ENCODE data around the gene LRG1. TPM values are rescaled to one million over a fixed set of nuclear protein-coding genes. Genes with fewer than 3 reads are reported as not detected.

LRG1 gene
- total and polyA plus RNA-seq, 2 experiments from 2014 or later, result 0.66 to 0.68 TPM

DNA sequence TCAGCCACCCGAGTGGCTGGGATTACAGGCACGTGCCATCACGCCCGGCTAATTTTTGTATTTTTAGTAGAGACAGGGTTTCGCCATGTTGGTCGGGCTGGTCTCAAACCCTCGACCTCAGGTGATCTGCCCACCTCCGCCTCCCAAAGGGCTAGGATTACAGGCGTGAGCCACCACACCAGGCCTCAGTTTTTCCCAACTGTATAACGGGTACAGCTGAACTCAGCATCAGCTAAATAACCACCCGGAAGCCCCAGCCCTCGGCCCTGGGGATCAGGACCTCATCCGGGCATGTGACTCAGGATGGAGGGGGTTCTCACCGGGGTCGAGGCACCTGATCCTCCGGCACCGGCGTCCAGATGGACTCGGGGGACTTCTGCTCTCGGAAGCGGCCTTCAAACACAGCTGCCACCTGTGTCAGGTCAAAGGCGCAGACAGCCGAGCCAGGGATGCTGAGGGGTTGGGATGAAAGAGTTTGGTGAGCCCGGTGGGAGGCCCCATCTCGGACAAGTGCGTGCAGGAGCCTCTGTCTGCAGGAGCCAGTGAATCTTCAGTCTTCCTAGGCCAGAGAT lies 10.7 kb upstream of the LRG1 start:
- Histone ChIP-seq H3K27me3 (no peaks in the 10 kb centered on the region), H3K36me3 (peaks cover 43% of the 10 kb centered on the region), H3K27ac (no peak overlapping the region), H3K9me3 (ENCODE audit: low read depth) (no peaks in the 10 kb centered on the region), H3K4me3 (no peak overlapping the region), H3K4me1 (ENCODE audit: low read depth) (no peaks in the 10 kb centered on the region)
- TF ChIP-seq, protein P1, sequence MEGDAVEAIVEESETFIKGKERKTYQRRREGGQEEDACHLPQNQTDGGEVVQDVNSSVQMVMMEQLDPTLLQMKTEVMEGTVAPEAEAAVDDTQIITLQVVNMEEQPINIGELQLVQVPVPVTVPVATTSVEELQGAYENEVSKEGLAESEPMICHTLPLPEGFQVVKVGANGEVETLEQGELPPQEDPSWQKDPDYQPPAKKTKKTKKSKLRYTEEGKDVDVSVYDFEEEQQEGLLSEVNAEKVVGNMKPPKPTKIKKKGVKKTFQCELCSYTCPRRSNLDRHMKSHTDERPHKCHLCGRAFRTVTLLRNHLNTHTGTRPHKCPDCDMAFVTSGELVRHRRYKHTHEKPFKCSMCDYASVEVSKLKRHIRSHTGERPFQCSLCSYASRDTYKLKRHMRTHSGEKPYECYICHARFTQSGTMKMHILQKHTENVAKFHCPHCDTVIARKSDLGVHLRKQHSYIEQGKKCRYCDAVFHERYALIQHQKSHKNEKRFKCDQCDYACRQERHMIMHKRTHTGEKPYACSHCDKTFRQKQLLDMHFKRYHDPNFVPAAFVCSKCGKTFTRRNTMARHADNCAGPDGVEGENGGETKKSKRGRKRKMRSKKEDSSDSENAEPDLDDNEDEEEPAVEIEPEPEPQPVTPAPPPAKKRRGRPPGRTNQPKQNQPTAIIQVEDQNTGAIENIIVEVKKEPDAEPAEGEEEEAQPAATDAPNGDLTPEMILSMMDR (IDR thresholded peaks at IDR 0.05; ENCODE audit: low read depth, low read length), result no peak
- no peak for DNase-seq (ENCODE audit: low read depth in 1 of 2, low spot score in 1 of 2)

DNA sequence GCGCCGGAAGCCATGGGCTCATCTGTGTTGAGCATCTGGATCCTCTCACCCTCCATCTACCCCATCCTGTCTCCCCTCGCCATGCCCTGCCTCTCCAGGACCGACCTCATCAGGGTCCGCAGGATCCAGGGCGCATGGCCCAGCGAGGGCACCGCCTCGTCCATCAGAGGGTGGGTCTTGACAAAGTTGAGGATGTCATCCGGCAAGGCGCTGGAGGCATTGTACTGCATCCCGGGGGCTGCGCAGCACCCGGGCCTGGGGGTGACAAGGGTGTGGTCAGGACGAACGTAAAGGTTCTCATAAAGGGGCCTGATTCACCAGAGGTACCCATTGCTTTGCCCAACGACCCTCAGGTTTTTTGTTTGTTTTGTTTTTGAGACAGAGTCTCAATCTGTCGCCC lies 10.2 kb upstream of the LRG1 start:
- Histone ChIP-seq H3K9me3 (ENCODE audit: low read depth) (no peaks in the 10 kb centered on the region), H3K27ac (no peak overlapping the region), H3K4me1 (ENCODE audit: low read depth) (no peaks in the 10 kb centered on the region), H3K36me3 (peaks cover 39% of the 10 kb centered on the region), H3K4me3 (no peak overlapping the region), H3K27me3 (no peaks in the 10 kb centered on the region)
- TF ChIP-seq, protein P1 (IDR thresholded peaks at IDR 0.05; ENCODE audit: low read depth, low read length), result no peak
- no peak for DNase-seq (ENCODE audit: low read depth in 1 of 2, low spot score in 1 of 2)

DNA sequence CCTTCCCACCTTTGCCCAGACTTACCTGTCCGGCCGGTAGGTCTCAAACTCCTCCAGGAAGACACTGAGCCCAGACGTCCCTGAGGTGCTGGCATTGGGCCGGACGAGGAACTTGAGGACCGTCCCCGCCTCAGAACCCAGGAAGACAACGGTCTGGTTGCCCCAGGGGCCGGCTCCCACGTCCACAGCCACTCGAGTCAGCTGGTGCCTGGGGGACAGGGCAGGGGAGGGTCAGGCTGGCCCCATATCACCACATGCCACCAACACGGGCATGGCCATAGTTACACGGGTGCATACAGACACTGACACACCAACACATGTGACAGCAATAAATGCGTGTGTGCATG lies 8.4 kb upstream of the LRG1 start:
- peaks cover 29% of the 10 kb centered on the region for H3K36me3 ChIP-seq
- H3K9me3 ChIP-seq (ENCODE audit: low read depth), result no peaks in the 10 kb centered on the region
- TF ChIP-seq, protein P1 (IDR thresholded peaks at IDR 0.05; ENCODE audit: low read depth, low read length), result no peak
- H3K4me1 ChIP-seq (ENCODE audit: low read depth), result no peaks in the 10 kb centered on the region
- no peak overlapping the region for H3K27ac ChIP-seq
- no peak for DNase-seq (ENCODE audit: low read depth in 1 of 2, low spot score in 1 of 2)
- no peak overlapping the region for H3K4me3 ChIP-seq
- no peaks in the 10 kb centered on the region for H3K27me3 ChIP-seq

DNA sequence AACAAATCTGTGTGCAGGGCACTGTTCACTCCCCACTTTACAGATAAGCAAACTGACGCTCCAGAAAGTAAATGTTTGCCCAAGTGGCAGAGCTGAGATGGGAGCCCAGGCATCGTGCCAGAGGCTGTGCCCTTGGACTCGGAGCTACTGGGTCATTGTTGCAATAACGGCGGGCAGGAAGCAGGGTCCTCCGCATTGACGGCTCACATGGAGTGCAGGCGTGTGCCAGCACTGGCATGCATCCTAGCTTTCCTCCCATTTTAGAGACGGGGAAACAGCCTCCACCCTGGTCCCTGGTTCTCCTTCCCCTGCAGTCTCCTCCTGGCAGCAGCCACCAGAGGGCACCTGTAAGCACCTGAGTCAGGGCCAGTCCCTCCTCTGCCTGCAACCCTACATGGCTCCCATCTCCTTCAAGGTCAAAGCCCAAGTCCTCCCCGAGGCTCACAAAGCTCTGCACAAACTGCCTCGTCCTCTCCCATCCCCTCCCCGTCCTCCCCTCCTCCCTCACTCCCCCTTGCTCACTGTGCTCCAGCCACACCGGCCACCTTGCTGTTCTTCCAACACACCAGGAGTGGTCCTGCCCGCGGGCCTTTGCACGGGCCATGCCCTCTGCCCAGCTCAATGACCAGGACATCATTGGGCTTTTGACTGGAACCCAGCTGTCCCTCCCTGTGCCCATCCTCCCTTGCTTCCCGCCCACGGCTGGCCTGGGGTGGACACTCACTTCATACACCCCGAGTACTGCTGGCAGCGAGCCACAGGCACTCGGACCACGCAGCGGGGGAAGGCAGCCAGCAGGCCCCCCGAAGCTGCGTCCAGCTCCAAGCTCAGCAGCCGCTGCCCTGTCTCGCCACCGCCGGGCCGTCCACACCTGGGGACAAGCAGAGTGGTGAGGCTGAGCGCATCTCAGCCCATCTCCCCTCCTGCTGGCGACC lies 7.7 kb upstream of the LRG1 start:
- peak in 1 of 2 donors; percentile 23 for DNase-seq (ENCODE audit: low read depth in 1 of 2, low spot score in 1 of 2)
- Histone ChIP-seq H3K27me3 (no peaks in the 10 kb centered on the region), H3K9me3 (ENCODE audit: low read depth) (no peaks in the 10 kb centered on the region), H3K4me3 (no peak overlapping the region), H3K36me3 (peaks cover 23% of the 10 kb centered on the region), H3K4me1 (ENCODE audit: low read depth) (no peaks in the 10 kb centered on the region), H3K27ac (no peak overlapping the region)
- TF ChIP-seq, protein P1 (IDR thresholded peaks at IDR 0.05; ENCODE audit: low read depth, low read length), result peak; percentile 27

DNA sequence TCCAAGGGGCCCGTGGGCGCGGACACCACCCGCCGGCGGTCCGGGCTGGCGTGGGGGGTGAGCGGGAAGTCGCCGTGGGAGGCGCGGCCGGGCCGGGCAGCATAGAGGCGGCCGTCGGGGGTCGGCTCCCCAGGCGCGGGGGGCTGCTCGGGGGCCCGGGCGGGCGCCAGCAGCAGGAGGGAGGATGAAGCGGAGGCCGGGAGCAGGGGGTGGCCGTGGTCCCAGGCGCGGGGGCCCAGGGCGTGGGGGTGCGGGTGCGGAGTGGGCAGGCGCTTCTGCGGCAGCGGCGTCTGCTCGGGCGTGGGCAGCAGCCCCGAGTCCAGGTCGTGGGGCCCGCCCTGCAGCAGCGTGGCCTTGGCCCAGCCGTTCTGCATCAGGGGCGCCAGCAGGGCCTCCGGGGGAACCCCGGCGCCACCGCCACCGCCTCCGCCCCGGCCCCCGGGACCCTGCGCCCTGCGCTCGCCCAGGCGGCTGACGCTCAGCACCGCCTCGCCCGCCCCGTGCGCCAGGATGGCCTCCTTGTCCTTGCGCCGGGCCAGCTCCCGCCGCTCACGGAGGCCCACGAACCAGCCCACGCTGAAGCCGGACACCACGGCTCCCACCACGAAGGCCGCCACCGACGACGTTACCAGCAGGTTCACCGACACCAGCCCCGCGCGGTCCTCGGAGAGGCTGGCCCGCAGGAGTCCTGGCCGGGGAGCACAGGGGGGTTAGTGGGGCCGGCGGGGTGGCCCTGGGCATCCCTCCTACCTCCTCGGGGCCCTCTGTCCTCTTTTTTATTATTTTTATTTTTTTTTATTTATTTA lies 4.2 kb upstream of the LRG1 start:
- Histone ChIP-seq H3K9me3 (ENCODE audit: low read depth) (no peaks in the 10 kb centered on the region), H3K27ac (no peak overlapping the region)
- TF ChIP-seq, protein P1 (IDR thresholded peaks at IDR 0.05; ENCODE audit: low read depth, low read length), result no peak

More for the DNA sequence above, 4.2 kb upstream of the LRG1 start:
- H3K4me3 ChIP-seq, result no peak overlapping the region
- H3K36me3 ChIP-seq, result peaks cover 7% of the 10 kb centered on the region
- no peaks in the 10 kb centered on the region for H3K4me1 ChIP-seq (ENCODE audit: low read depth)
- no peaks in the 10 kb centered on the region for H3K27me3 ChIP-seq
- DNase-seq (ENCODE audit: low read depth in 1 of 2, low spot score in 1 of 2), result no peak
